ENCODE measurements around the gene HOTAIR.

The HOTAIR gene

GRCh38 chr12:53974084-53975063 is at the start of gene HOTAIR:
Gene HOTAIR (minus strand): TSS chr12:53974954.
- peak in 1 of 2 donors; percentile 56 for ATAC-seq

DNA sequence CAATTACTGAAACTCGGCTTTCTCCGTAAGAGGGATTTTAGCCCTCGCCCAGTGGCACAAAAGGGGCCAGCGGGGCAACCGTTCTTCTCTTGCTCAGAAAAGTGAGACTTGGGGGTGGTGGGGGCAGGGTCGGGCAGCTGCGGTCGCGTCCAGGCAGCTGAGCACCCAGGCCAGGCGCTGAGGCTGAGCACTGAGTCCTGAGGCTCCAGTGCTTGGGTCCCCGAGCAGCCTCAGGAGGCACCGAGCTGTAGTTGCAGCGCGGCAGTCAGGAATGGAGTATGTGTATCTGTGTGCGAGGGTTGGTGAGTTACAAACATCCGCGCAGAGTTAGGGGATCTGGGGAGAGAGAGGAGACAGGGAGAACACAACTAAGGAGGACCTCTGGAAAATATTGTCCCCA is 49.4 kb upstream of the HOTAIR start:
- no peak for ATAC-seq

DNA sequence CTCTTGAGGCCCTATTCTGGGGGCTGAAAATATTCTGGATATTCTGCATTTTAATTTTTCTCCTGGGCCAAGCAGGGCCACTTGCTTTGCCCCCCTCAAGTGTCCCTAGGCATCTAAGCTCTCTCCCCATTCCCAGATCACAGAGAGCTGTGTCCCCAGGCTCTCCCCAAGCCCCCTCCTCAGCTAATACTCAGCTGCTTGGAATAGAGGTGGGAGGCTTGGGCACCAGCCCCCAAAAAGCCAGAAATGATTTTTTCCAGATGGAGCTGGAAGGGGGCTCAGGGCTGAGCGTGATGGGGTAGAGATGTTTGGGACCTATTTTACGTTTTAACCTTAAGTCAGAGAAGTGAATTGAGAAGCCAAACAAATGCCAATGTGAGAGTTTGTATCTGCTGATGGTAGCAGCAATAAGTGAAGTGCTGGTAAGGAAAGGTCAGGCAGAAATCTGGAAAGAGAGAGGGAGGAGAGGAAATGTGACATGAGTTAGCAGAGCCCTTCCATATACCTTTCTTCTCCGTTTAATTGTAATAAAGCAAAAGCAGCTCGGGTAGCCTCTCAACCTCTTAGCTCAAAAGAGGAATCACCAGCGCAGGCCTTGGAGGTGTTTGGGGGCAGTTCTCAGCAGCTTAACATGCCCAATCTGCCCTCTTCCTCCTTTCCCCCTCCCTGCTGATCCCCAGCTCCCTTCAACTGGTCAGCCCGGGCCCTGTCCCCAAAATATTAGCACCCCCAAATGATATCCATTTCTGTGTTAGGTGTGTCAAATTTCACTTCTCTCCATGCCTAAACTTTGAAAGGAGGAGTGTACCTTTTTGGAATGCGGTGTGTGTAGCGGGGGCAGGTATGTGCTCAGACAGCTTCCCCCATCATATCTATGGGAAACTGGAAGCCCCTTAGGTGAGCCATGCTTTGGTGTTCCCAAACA is 48.5 kb upstream of the HOTAIR start:
- no peak for ATAC-seq

GRCh38 chr12:54021432-54022013 is 46.8 kb upstream of the HOTAIR start:
- no peak for ATAC-seq

DNA sequence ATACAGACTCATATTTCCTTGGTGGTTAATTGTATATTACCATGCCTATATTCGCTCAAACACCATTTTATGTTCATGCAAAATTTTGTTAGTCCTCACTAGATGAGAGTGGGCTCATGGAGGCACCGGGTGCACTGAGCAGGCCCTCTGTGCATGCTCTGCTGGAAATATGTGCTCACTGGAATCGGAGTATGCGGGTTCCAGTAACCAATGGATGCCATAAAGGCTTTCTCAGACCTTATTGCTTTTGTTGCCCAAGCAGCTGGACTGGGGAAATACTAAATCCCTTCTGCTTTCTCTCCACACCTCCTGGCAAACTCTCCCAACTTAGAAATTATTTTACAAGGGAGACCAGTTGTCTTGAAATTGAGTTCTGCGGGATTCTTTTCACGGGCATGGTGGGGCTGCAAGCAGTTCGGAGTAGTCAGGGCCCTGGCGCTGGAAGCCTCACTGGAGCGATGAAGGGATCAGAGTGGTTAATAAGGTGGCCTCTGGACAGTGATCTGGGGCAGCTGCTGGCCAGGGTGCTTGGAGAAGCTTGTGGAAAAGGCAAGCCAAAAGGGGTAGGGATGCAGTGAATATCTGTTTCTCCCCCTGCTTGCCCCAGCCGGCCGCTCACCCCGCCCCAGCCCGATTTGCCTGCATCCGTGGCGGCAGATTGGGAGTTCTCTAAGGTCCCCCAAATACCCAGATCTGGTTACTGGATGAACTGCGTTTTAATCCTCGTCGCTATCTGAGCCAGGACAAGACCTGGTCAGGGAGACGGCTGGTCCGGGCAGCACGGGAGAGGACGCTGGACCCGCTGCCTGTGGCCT is 46.0 kb upstream of the HOTAIR start:
- ATAC-seq = no peak

DNA sequence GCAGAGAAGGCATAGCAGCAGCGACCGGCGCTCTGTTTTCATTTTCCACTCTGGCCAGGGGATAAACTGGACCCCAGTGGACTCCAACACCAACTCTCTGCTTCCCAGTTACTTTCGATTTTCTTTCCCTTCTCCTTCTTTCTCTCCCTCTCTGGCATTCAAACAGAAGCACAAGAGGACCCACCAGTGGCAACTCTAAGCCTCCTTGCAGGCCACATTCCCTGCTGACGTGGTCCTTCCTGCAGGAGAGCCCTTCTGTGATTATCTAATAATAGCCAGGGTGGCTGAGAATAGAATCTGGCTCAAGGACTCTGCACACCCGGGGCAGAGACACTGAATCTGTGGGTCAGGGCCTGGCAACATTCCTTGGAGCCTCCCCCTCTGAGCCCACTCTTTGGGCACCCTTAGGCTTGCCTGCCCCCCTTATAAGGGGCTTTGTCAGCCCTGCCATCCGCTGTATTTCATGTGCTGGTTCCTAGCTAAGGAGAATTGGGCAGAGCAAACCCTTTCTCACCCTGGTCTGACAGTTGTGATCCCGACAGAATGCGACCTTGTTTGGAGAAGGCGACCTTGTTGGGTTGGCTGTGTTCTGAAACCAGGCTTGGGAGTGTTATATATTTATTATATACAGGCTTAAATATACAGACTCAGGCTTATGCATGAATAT is 45.3 kb upstream of the HOTAIR start:
- ATAC-seq = no peak

GRCh38 chr12:54019091-54019811 is 44.5 kb upstream of the HOTAIR start:
- ATAC-seq = no peak

- ATAC-seq = no peak
Measured at GRCh38 chr12:54018468-54018984, 43.8 kb upstream of the HOTAIR start.

DNA sequence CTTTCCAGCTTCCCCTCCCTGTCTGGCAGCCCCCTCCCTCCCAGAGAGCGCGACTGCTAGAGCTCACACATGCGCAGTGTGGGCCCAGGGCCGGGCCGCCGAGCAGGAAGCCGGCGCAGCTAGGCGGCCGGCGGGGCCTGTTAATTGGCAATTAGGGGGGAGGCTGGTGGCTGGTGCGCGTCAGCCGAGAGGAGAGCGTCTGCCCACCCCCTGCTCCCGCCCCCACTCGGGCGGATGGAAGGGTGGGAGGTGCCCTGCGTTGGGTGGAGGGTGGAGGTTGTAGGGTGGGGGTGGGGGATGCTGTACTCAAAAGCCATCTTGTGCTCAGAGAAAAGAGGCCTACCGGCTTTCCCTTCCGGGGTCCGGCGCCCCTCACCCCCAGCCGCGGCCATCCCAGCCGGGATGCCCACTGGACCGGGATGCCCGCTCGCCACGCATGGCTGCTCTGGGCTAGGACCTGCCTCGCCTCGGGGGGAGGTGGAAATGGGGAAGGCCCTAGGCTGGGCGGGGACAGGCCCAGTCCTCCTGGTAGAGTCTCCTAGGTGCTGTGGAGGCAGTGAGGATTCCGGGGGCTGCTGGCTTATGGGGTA is 43.2 kb upstream of the HOTAIR start:
- peak; percentile 82 to 83 for ATAC-seq

- peak; percentile 14 to 28 for ATAC-seq
Measured at GRCh38 chr12:54017027-54017788, 42.5 kb upstream of the HOTAIR start.

DNA sequence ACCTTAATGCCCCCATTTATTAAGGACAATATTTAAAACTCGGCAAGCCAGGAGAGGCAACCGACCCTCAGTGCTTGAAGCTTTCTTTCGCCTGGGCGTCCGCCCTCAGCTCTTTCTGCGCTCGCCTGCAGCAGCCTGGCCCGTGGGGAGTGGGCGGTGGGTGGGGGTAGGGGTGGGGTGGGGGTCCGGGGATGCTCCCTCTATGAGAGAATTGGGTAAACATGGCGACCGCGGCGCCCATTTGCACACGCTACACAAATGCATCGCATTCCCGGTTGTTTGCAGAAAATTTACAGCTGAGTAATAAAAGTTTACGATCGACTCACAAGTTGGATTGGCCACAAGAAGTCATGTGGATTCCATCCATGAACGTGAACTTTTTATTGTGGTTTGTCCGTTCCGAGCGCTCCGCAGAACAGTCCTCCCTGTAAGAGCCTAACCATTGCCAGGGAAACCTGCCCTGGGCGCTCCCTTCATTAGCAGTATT is 41.8 kb upstream of the HOTAIR start:
- no peak for ATAC-seq

GRCh38 chr12:54016051-54016450 is 41.3 kb upstream of the HOTAIR start:
- ATAC-seq = no peak

- ATAC-seq = no peak
Measured at GRCh38 chr12:54015018-54015931, 40.5 kb upstream of the HOTAIR start.

GRCh38 chr12:54014377-54015017 is 39.7 kb upstream of the HOTAIR start:
- no peak for ATAC-seq

DNA sequence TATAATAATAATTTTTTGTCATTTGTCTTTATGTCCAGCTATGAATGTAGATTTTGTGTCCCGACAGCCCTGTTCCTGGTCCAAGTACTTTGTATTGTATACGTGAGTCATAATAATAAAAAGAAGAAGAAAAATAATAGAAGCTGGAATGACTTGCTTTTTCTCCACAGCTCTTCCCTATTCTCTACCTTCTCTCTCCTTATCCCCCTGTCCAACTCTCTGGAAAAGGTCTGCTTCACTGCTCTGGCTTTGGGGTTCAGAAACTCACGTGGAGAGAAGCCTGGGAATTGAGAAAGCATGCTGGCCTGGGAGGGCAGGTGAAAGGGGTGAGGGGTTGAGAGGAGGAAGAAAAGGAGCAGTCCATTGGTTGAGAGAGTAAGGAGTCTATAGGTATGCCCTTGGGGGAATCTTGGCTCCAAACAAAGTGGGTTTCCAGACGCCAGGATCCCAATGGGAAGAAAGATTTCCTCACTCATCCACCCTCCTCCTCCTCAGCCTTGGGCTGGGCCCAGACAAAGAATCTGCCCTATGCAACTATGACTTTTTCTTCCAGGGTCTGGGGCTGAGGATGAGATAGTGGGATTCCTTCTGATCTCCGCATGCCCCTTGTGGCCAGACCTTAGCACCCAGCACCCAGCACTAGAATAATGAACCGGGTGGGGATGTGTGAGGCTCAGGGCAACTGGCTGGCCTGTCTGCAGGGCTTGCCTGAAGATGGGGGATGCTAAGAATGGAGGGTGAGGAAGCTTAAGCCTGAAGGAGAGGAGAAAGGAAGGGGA is 38.1 kb upstream of the HOTAIR start:
- no peak for ATAC-seq

DNA sequence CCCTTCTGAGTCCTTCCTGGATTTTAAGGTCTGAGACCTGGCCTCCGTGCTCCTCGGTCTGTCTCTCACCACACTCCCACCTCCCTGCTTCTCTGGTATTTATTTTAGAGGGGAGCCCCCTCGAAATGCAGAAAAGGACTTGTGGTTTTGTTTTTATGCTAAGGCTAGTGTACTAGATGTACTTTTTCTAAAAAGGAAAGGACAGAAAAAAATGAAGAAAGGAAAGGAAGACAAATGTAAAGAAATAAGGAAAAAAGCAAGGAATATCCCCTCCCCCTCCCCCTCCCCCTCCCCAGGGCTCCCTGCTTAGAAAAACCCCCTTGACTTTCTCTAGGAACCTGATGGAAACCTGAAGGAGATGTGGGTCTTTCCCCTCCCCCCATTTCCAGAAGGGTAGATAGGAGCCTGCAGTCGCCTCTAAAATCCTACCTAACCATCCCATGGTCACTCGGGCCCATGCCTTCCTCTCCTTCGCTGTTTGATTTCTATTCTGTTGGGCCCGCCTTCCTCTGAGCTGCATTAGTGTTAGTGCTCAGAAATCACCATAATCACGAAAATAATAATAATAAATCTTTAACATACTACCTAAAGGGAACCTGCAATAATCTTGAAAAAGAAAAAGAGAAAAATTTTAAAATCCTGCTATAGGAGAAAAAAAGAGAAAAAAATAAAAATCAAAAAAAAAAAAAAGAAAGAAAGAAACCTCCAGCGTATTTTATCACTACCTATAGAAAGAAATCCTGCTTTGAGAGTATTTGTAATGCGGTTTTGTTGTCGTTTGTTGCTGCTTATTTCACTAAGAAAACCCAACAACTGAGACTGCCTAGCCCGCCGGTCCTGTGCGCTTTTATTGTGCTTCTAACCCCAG is 37.1 kb upstream of the HOTAIR start:
- no peak for ATAC-seq
